Bronchial epithelial cell (primary cell): Measurements from ENCODE around the gene PIP5K1A. TPM values are rescaled to one million over a fixed set of nuclear protein-coding genes. Genes with fewer than 3 reads are reported as not detected.
A peak's percentile ranks its signal among the peaks of the same experiment; 100 is the strongest.

Experiments
- DNase-seq: peaks from one replicate; pipeline ENCODE4 v3.0.0-alpha.2; 2010; ENCODE audit warnings: low read depth
- FAIRE-seq: peaks from 2 replicates; lab custom pipeline; 2011; peaks lifted over from hg19 to GRCh38; lab: Jason Lieb, UNC
- H3K27me3 ChIP-seq: 2 replicates; pipeline ENCODE4 v1.5.1; 2011; ENCODE audit warnings: low read length; ENCODE audit not compliant: control insufficient read depth, insufficient read depth
- H3K36me3 ChIP-seq: 2 replicates; pipeline ENCODE4 v1.5.1; 2011; ENCODE audit warnings: low read length; ENCODE audit not compliant: control insufficient read depth, insufficient read depth
- H3K4me3 ChIP-seq: 2 replicates; pipeline ENCODE4 v1.5.1; 2011; ENCODE audit warnings: mild to moderate bottlenecking, low read depth, low read length, control low read depth
- CTCF ChIP-seq: IDR thresholded peaks from 2 replicates; pipeline ENCODE4 v1.5.1; 2011; ENCODE audit warnings: mild to moderate bottlenecking, moderate library complexity, low read length, control low read depth, inconsistent platforms; ENCODE audit not compliant: insufficient read depth, severe bottlenecking
- total RNA-seq: library from RNA; depleted of rRNA; stranded (reverse); fragments of >200 nt; gene quantifications from 2 replicates; pipeline ENCODE4 v1.2.1, GENCODE V29; 2014

PIP5K1A gene, protein sequence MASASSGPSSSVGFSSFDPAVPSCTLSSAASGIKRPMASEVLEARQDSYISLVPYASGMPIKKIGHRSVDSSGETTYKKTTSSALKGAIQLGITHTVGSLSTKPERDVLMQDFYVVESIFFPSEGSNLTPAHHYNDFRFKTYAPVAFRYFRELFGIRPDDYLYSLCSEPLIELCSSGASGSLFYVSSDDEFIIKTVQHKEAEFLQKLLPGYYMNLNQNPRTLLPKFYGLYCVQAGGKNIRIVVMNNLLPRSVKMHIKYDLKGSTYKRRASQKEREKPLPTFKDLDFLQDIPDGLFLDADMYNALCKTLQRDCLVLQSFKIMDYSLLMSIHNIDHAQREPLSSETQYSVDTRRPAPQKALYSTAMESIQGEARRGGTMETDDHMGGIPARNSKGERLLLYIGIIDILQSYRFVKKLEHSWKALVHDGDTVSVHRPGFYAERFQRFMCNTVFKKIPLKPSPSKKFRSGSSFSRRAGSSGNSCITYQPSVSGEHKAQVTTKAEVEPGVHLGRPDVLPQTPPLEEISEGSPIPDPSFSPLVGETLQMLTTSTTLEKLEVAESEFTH
- total RNA-seq, result 40.2 and 44.0 TPM in 2 replicates

DNA sequence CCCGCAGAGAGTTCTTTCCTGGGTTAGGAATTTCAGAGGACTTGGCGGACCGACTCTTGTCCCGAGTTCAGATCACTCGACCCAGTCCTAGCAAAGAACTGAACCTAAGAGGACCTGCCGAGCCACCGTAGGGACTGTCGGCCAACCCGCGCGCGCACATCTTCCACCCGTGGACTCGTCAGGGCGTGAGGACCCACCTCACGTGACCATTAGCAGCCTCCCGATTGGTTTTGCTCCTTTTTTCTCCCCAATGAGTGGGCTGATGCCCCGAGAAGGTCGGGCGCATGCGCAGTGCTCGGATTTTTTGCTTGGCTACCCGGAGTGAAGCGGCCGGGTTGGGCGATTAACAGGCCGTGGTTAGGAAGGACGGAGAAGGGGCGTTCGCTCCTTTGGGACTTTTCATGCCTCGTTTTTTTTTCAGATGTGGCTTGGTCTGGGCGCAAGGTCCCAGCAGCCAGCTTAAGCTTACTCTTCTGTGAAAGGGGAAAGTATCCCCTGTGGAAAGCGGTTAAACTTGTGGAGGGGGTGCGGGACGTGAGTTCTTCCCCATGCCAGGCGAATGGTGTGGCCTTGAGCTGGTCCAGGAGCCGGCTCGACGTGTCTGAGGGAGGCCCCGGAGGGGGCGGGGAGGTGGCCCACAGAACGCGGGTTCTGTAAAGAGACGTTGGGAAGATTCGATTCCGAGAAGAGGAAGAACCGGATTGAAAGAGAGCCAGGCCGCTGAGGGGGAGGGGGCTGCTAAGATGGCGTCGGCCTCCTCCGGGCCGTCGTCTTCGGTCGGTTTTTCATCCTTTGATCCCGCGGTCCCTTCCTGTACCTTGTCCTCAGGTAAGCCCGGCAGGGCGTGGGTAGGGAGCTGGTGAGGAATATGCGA is at the start of gene PIP5K1A:
Gene PIP5K1A (plus strand): TSS at position 299 of the 874 bp plus-strand sequence. CDS start 445 bp downstream, at position 744.
- no peaks in the 10 kb centered on the region for H3K27me3 ChIP-seq
- FAIRE-seq, result no peak
- peaks cover 8% of the 10 kb centered on the region for H3K36me3 ChIP-seq
- no peak for TF ChIP-seq CTCF
- peak within 1 kb of the TSS; percentile 62 for H3K4me3 ChIP-seq
- DNase-seq, result peak; percentile 93

GRCh38 chr1:151156515-151156819 is 41.9 kb upstream of the PIP5K1A start, which contains the start of gene TNFAIP8L2:
TNFAIP8L2 (plus strand) TSS chr1:151156649; CDS start chr1:151158698, 2,049 bp downstream.
- Histone ChIP-seq H3K36me3 (peaks cover 8% of the 10 kb centered on the region), H3K27me3 (no peaks in the 10 kb centered on the region), H3K4me3 (no peak within 1 kb of the TSS)
- FAIRE-seq (no peak), DNase-seq (no peak)
- TF ChIP-seq CTCF, result no peak

GRCh38 chr1:151157067-151157531 is 41.3 kb upstream of the PIP5K1A start:
- no peak for DNase-seq
- Histone ChIP-seq H3K27me3 (no peaks in the 10 kb centered on the region), H3K36me3 (peaks cover 10% of the 10 kb centered on the region), H3K4me3 (no peak overlapping the region)
- FAIRE-seq, result no peak
- no peak for TF ChIP-seq CTCF

DNA sequence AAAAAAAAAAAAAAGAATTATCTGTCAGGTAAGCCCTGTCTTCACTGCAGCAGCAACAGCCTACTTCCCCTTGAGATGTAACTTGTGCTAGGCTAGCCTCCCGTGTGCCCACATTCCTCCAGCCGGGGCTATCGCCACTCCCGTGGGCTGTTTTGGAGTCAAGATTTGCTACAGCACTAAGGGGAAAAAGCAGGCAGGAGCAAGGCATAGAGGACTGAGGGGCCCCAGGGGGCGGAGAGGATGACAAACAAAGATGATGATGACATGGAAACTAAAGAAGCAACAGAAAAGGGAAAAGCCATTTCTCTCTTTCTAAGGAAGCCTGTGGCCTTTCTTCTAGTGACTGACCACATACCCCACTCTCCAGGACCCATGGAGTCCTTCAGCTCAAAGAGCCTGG is 40.0 kb upstream of the PIP5K1A start:
- Histone ChIP-seq H3K4me3 (no peak overlapping the region), H3K36me3 (peaks cover 10% of the 10 kb centered on the region), H3K27me3 (no peaks in the 10 kb centered on the region)
- DNase-seq, result no peak
- no peak for FAIRE-seq
- no peak for TF ChIP-seq CTCF

DNA sequence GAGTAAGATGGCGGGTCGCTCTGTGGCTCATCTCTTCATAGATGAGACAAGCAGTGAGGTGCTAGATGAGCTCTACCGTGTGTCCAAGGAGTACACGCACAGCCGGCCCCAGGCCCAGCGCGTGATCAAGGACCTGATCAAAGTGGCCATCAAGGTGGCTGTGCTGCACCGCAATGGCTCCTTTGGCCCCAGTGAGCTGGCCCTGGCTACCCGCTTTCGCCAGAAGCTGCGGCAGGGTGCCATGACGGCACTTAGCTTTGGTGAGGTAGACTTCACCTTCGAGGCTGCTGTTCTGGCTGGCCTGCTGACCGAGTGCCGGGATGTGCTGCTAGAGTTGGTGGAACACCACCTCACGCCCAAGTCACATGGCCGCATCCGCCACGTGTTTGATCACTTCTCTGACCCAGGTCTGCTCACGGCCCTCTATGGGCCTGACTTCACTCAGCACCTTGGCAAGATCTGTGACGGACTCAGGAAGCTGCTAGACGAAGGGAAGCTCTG is 39.6 kb upstream of the PIP5K1A start:
- no peaks in the 10 kb centered on the region for H3K27me3 ChIP-seq

More for the DNA sequence above, 39.6 kb upstream of the PIP5K1A start:
- Histone ChIP-seq H3K4me3 (no peak overlapping the region), H3K36me3 (peaks cover 10% of the 10 kb centered on the region)
- no peak for DNase-seq
- FAIRE-seq, result no peak
- TF ChIP-seq CTCF, result no peak
